Parathyroid adenoma (tissue), 2 donors: ENCODE data around the gene EGFR.

ENCODE experiments used
- H2AFZ ChIP-seq: fragments of 300-600 bp; sonication (generic); one replicate; pipeline ENCODE4 v1.7.0; 2017; ENCODE audit warnings: antibody characterized with exemption, mild to moderate bottlenecking
- H3K27ac ChIP-seq: fragments of 300-600 bp; sonication (generic); one replicate; pipeline ENCODE4 v1.7.0; 2017
- H3K27me3 ChIP-seq: fragments of 300-600 bp; sonication (generic); one replicate; pipeline ENCODE4 v1.7.0; 2017; ENCODE audit warnings: low read length; ENCODE audit not compliant: control insufficient read depth, insufficient read depth
- H3K36me3 ChIP-seq: fragments of 300-600 bp; sonication (generic); one replicate; pipeline ENCODE4 v1.7.0; 2017; ENCODE audit warnings: low read length; ENCODE audit not compliant: control insufficient read depth, insufficient read depth
- H3K4me1 ChIP-seq: fragments of 300-600 bp; sonication (generic); one replicate; pipeline ENCODE4 v1.7.0; 2017; ENCODE audit warnings: control low read depth
- H3K4me2 ChIP-seq: fragments of 300-600 bp; sonication (generic); one replicate; pipeline ENCODE4 v1.7.0; 2017; ENCODE audit warnings: low read length
- H3K4me3 ChIP-seq: fragments of 300-600 bp; sonication (generic); one replicate; pipeline ENCODE4 v1.7.0; 2017; ENCODE audit warnings: low read depth, low read length
- H3K79me2 ChIP-seq: fragments of 300-600 bp; sonication (generic); one replicate; pipeline ENCODE4 v1.7.0; 2017; ENCODE audit warnings: control low read depth
- H3K9ac ChIP-seq: fragments of 300-600 bp; sonication (generic); one replicate; pipeline ENCODE4 v1.7.0; 2017; ENCODE audit warnings: mild to moderate bottlenecking
- H3K9me3 ChIP-seq: fragments of 300-600 bp; sonication (generic); one replicate; pipeline ENCODE4 v1.7.0; 2017; ENCODE audit warnings: low read length; ENCODE audit not compliant: control insufficient read depth
- TF ChIP-seq, protein P1 (sequence below): fragments of 300-600 bp; sonication (generic); IDR thresholded peaks from one replicate; pipeline ENCODE4 v1.7.0; 2017; ENCODE audit warnings: antibody characterized with exemption, mild to moderate bottlenecking
- donor health status: primary hyperparathyroidism.

Gene EGFR

DNA sequence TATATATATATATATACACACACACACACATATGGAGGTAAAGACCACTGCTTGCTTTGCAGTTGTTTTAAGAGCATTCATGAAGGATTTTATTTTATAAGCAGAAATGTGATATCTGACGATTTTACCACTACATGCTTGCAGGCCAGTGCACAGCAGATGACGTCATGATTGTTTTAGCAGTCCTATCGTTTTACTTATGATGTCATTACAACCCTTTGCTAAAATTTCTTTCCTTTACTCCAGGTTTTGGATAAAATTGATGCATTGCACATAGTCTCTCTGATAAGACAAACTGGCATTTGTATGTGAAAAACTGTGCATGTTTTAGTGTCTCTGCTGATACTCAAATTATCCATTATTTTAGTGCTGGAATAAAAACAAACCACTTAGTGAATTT lies 9.2 kb downstream of the EGFR start:
- Histone ChIP-seq H3K27me3 (no peaks in the 10 kb centered on the region), H3K4me3 (no peak overlapping the region), H2AFZ (no peak overlapping the region), H3K79me2 (no peaks in the 10 kb centered on the region), H3K9me3 (no peaks in the 10 kb centered on the region), H3K9ac (no peak overlapping the region), H3K4me1 (no peaks in the 10 kb centered on the region), H3K4me2 (no peak overlapping the region), H3K36me3 (no peaks in the 10 kb centered on the region), H3K27ac (no peak overlapping the region)
- TF ChIP-seq, protein P1, sequence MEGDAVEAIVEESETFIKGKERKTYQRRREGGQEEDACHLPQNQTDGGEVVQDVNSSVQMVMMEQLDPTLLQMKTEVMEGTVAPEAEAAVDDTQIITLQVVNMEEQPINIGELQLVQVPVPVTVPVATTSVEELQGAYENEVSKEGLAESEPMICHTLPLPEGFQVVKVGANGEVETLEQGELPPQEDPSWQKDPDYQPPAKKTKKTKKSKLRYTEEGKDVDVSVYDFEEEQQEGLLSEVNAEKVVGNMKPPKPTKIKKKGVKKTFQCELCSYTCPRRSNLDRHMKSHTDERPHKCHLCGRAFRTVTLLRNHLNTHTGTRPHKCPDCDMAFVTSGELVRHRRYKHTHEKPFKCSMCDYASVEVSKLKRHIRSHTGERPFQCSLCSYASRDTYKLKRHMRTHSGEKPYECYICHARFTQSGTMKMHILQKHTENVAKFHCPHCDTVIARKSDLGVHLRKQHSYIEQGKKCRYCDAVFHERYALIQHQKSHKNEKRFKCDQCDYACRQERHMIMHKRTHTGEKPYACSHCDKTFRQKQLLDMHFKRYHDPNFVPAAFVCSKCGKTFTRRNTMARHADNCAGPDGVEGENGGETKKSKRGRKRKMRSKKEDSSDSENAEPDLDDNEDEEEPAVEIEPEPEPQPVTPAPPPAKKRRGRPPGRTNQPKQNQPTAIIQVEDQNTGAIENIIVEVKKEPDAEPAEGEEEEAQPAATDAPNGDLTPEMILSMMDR, result no peak

DNA sequence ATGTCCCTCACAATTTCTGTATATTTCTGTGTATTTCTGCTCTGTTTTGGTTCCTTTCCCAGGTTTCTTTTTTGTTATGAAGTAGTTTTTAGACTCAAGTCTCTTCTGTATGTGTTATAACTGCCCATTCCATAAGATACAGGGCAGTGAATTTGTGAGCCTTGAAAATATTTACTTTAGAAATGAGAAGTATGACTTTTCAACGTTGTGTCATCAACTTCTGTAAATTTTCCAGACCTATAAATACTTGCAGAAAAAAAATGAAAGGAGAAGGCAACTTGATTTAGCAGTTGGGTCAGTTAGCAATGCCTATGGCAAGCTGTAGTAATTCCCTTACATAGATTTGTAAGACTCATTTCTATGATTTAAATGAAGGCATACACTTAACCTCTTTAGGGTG lies 11.5 kb downstream of the EGFR start:
- H3K9ac ChIP-seq, result no peak overlapping the region
- H3K4me1 ChIP-seq, result no peaks in the 10 kb centered on the region
- H3K4me3 ChIP-seq, result no peak overlapping the region
- H3K9me3 ChIP-seq, result no peaks in the 10 kb centered on the region
- no peaks in the 10 kb centered on the region for H3K27me3 ChIP-seq
- H3K4me2 ChIP-seq, result no peak overlapping the region
- no peaks in the 10 kb centered on the region for H3K36me3 ChIP-seq
- TF ChIP-seq, protein P1, result no peak
- H3K79me2 ChIP-seq, result no peaks in the 10 kb centered on the region
- no peak overlapping the region for H2AFZ ChIP-seq
- H3K27ac ChIP-seq, result no peak overlapping the region

DNA sequence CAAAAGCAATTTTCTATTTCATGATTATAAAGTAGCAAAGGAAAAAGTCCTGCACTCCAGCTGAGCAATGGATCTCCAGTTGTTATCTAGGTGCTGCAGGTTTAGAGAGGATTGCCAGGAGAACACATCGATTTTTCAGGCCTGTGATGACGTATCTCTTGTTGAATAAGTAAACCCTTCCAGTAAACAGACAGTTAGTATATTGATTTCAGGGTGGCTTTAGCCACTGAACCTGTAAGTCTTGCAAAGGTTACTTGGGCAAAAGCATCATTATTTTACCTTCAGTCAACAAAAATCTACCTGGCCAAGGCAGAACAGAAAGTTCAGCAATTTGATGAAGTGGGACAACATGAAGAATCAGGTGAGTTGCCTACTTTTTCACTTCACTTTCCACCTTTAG lies 12.3 kb downstream of the EGFR start:
- Histone ChIP-seq H3K27ac (no peak overlapping the region), H3K4me3 (no peak overlapping the region), H3K4me1 (no peaks in the 10 kb centered on the region), H3K36me3 (no peaks in the 10 kb centered on the region), H3K4me2 (no peak overlapping the region), H3K79me2 (no peaks in the 10 kb centered on the region), H3K9me3 (no peaks in the 10 kb centered on the region), H3K27me3 (no peaks in the 10 kb centered on the region), H2AFZ (no peak overlapping the region), H3K9ac (no peak overlapping the region)
- TF ChIP-seq, protein P1, result no peak

DNA sequence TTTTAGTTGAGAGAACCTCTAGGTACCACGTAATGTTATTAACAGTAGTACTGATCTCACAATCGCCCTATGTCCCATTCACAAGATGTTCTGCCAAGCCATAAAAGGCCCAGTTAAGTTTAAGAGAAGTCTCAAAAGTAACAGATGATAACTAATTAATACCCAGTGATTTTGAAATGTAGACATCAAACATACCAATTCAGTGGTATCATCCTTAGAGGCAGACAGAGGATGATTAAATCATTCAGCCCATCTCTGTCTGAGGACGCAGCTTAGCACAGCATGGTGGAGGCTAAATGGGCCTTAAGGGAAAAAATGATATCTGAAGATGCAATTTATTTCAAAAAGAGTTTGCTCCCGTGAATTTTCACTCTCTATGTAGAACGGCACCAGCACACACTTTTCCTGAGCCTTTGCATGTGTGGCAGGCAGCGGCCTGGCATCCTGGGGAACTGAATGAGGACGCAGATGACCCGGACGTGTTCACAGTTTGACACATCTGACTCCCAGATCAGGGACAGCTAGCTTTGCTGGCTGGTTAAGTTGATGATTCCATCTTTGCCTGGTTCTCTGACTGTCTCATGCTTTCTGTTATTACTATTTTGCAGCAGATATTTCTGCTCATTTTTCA lies 13.4 kb downstream of the EGFR start:
- no peaks in the 10 kb centered on the region for H3K36me3 ChIP-seq
- H3K27me3 ChIP-seq, result no peaks in the 10 kb centered on the region
- H3K79me2 ChIP-seq, result no peaks in the 10 kb centered on the region
- TF ChIP-seq, protein P1, result no peak
- no peaks in the 10 kb centered on the region for H3K9me3 ChIP-seq
- no peak overlapping the region for H3K4me3 ChIP-seq
- H3K4me1 ChIP-seq, result peaks cover 4% of the 10 kb centered on the region
- H3K27ac ChIP-seq, result no peak overlapping the region
- no peak overlapping the region for H3K4me2 ChIP-seq
- H3K9ac ChIP-seq, result no peak overlapping the region
- no peak overlapping the region for H2AFZ ChIP-seq

DNA sequence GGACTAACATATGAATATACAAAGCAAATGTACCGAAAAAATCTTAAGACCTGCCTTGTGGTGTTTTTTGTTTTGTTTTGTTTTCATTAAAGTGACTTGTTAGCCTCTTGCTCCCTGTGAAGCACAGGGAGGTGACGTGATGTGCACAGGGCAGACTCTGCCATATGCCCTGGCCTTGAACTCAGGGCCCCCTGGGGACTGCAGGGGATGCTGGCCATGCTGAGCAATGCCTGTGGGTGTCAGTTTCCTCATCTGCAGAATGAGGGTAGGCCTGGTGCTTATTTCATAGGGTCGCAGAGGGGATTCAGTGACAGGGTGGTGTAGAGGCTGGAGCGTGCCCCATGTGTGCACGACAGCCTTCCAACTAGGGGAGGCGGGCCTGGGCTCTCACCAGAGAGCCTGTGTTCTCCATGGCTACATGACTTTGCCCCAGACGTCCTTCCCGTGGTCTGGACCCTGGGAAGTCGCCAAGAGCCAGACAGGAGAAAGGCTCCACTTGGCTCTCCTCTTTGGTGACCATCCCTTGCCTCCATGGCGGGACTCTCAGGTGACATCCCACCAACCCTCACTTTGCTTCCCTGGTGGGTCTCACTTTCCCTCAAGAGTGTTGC lies 14.5 kb downstream of the EGFR start:
- H3K27me3 ChIP-seq, result no peaks in the 10 kb centered on the region
- no peak overlapping the region for H3K4me3 ChIP-seq
- no peak overlapping the region for H2AFZ ChIP-seq
- H3K9me3 ChIP-seq, result no peaks in the 10 kb centered on the region
- H3K27ac ChIP-seq, result no peak overlapping the region
- no peaks in the 10 kb centered on the region for H3K79me2 ChIP-seq
- H3K4me1 ChIP-seq, result peaks cover 4% of the 10 kb centered on the region
- TF ChIP-seq, protein P1, result no peak
- no peak overlapping the region for H3K9ac ChIP-seq
- no peaks in the 10 kb centered on the region for H3K36me3 ChIP-seq
- H3K4me2 ChIP-seq, result no peak overlapping the region
